ENCODE measurements around the gene UBXN6.

Gene UBXN6, protein sequence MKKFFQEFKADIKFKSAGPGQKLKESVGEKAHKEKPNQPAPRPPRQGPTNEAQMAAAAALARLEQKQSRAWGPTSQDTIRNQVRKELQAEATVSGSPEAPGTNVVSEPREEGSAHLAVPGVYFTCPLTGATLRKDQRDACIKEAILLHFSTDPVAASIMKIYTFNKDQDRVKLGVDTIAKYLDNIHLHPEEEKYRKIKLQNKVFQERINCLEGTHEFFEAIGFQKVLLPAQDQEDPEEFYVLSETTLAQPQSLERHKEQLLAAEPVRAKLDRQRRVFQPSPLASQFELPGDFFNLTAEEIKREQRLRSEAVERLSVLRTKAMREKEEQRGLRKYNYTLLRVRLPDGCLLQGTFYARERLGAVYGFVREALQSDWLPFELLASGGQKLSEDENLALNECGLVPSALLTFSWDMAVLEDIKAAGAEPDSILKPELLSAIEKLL

DNA sequence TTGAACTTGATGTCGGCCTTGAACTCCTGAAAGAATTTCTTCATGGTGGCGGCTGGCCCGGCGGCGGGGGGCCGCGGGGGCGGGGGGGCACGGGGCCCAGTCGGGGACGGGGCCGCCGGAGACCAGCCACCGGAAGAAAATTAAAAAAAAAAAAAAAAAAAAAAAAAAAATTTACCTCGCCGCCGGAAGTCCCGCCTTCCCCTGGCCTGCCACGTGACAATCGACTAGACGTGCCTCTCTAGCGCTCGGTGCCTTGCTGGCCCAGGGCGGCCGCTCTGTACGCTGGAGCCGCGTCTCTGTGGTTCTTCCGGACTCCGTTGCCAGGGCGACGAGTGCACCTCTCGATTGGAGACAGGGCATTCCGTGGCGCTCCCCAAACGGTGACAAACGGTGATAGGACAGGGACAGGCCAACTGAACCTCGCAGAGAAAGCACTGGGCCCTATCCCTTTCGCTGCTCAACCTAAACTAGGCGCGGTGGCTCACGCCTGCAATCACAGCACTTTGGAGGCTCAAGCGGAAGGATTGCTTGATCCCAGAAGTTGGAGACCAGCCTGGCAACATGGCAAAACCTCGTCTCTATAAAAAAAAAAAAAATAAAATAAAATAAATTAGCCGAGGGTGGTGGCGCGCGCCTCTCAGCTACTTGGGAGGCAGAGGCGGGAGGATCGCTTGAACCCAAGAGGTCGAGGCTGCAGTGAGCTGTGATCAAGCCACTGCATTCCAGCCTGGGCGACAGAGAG lies at the start of gene UBXN6:
UBXN6 (minus strand) TSS at position 141 of the 742 bp plus-strand sequence; CDS start at position 44, 97 bp downstream.
- DNase-seq (ENCODE audit: low spot score), result peak; percentile 98

DNA sequence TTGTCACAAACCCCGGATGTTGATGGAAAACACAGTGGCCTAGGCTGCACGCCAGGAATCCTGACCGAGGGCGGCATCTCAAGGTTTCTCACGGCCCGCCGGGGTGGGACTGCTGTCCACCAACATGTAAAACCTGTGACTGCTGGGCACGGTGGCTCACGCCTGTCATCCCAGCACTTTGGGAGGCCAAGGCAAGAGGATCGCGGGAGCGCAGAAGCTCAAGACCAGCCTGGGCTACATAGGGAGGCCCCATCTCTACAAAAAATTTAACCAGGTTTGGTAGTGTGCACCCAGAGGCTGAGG lies 49.5 kb upstream of the UBXN6 start:
- no peak for DNase-seq (ENCODE audit: low spot score)

DNA sequence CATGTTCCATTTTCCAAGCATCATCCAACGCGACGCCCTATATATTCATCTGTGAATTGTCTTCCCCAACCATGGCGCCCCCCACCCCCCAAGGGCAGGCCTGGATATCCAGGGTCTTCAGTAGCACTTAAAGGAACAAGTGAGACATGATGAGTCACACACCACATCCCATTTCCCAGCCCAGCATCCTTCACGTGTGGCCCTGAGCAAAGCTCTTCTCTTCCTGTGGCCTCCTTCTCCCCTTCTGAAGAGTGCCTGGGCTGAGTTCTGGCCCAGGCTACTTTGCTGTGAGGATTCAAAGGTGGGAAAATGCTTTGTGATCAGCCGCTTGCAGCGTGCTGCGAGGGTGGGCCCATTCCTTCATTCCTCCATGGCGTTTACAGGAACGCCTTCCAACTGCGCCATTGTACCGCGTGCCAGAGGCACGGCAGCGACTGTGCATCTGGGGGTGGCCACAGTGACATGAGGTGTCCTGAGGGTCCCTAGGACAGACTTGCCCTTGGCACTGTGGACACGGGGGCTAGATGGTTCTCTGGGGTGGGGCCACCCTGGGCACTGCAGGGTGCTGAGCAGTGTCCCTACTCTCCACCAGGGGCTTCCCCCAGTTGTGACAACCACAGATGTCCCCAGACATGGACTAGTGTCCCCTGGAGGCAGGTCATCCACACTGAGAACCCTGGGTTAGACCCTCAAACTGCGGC lies 49.0 kb upstream of the UBXN6 start:
- no peak for DNase-seq (ENCODE audit: low spot score)

DNA sequence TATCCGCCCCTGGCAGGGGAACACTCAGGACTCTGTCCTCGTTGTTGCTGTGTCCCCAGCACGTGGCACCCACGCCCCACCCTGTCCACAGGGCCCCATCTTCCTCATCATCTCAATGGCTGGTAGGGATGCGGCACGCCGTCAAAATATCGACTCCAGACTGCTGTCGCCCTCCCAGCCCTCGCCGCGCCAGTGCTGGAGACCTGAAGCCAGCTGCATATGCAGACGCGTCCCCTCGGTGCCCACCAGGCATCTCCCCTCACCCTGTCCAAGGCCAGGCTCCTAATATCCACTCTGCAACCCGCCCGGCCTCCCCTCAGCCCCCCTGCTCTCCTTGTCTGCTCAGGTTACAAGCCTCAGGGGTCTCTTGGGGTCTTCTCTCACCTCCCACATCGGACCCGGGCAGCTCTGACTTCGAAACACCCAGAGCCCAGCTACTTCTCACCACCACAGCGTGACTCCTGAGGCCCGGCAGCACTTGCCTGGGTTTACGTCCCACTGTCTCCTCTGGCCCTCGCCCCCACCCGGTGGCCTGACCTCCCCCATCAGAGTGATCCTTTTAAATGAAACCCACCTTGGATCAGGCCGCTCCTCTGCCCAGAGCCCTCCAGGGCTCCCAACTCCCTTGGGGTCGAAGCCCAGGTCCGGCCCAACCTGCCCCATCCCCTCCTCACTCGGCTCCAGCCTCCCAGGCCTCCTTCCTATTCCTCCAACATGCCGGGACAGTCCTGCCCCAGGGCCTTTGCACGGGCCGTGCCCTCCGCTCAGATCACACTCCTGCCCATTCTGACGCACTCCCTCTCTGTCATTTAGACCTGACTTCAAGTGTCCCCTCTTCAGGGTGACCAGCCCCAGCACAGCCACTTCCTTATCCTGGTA lies 48.2 kb upstream of the UBXN6 start:
- DNase-seq (ENCODE audit: low spot score), result no peak

DNA sequence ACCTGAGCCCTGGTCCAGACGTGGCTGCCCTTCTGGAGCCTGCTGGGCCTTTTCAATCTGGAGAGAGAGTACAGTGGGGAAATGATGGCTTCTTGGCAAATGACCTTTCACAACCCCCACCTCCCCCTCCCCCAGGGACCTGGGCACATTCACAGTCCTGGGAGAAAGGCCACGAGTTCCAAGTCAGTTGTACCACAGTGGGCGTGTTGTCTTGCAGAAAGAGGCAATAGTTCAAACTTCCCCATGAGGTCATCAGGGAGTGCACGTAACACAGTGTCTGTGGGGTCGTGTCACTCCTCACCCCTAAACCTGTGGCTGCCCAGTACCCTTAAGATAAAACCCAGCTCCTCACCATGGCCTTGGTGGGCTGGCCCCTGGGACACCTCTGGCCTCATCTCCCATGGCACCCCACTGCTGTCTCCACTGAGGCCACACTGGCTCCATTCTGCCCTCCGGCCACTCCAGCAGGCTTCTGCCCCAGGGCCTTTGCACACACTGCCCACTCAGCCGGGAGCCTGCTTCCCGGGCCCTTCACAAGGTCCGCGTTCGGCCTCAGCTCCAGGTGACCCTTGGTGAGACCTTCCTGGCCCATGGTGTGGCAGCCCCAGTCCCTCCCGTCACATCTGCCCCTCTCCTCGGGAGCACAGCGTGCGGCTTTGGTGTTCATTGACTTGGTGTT lies 47.4 kb upstream of the UBXN6 start:
- no peak for DNase-seq (ENCODE audit: low spot score)

DNA sequence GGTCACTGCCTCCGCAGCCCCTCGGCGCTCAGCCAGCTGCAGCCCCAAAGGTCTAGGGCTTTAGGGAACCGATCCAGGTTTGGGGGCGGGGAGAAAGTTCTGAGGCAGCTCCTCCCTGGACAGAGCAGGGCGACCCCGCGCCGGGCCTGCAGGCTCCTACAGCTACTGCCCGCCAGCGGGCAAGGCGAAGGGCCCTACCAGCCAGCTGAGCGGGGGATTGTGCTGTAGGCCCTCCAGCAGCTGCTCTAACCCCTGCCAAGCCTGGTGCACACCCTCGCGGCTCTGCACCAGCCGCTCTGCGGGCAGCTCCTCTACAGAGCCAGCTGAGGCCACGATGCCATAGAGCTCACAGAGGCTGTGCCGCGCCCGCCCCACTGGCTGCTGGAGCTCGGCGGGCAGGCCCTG lies 46.7 kb upstream of the UBXN6 start:
- no peak for DNase-seq (ENCODE audit: low spot score)

DNA sequence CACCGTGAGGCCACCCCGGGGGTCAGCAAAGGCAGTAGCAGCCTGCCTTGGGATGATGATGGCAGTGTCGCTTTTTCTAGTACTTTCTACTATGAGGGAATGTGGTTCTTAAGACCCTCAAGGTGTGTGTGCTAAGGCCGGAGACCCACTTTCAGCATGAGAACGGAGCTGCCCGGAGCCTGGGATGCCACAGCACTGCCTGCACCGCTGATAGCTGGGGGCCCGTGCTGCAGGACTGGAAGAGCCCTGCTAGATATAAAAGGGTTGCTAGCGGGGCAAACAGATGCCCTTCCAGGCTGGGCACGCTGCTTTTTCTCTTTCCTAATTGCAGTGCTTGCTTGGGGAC lies 46.2 kb upstream of the UBXN6 start:
- no peak for DNase-seq (ENCODE audit: low spot score)

DNA sequence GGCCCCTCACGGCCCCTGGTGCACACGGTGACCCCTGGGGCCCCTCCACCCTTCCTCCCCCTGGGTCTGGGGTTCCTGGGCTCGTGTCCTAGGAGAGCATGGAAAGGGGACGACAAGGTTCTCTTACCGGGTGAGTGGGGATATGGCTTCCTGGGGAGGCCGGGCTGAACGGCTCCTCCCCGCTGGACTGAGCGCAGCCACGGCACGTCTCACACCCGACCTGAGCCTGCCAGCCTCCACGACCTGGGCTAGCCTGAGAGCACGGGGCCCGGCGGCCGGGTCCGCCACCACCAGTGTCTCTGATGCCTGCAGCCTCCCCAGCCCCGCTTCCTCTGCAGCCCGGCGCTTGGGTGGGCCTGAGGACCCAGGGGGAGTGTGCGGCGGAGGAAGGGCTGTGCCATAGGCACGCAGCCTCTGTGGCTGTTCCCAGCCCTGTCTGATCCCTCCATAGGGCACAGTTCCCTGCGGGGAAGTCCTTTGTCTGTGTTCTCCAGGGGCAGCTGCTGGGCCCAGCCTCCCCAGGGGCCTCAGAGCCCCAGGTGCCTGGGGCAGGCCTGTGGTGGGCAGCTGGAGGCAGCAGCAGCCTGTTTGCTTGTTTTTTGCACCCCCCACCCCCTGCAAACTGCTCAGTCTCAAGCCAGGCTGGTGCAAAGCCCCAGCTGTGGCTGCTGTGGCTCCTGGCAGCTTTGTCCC lies 45.7 kb upstream of the UBXN6 start:
- no peak for DNase-seq (ENCODE audit: low spot score)

DNA sequence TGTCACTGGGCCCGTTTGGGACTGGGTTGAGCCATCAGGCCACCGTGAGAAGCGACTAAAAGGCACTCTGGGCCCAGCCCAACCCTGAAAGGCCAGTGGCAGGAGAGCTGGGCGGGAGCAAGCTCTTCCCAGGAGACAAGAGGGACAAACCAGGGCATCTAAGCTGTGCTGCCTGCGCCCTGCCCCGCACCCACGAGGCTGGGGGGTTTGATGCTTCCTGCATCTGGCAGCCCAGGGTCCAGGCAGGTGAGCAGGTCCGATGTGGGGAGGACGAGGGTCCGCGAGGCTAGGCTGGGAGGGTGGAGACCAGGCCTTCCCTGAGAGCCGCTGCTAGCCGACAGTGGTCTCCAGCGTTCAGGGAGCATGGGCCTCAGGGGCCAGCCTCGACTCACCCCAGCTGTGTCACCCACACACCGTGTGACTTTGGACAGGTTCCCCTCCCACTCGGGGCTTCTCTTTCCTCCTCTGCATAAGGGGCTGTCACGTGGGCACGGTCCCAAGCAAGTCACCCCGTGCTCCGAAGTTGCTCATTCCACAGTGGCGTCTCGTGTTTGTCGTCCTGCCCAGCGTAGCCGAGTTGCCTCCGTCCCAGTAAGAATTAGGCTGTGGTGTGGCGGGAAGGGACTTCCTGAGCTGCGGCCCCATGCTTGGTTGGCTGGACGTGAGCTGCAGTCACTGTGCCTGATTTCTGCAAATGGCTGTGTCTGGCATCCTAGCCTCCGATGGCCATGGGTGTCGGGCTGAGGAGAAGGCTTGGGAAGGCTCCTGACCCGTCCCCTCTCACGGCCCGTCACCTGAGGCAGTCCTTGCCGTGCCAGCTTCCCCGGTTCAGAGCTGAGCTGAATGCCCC lies 44.9 kb upstream of the UBXN6 start:
- no peak for DNase-seq (ENCODE audit: low spot score)

DNA sequence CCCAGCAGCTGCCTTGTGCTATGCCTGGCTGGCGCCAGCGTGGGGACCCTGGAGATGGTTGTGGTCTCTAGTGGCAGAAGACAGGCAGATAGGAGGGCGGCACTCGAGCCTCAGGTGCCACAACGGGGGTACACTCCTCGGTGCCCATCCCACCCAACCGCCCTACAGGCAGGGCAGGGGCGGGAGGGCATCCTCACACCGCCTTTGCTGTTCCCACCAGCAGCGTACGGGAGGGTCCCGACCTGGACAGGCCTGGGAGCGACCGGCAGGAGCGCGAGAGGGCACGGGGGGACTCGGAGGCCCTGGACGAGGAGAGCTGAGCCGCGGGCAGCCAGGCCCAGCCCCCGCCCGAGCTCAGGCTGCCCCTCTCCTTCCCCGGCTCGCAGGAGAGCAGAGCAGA lies 44.1 kb upstream of the UBXN6 start:
- DNase-seq (ENCODE audit: low spot score), result no peak

DNA sequence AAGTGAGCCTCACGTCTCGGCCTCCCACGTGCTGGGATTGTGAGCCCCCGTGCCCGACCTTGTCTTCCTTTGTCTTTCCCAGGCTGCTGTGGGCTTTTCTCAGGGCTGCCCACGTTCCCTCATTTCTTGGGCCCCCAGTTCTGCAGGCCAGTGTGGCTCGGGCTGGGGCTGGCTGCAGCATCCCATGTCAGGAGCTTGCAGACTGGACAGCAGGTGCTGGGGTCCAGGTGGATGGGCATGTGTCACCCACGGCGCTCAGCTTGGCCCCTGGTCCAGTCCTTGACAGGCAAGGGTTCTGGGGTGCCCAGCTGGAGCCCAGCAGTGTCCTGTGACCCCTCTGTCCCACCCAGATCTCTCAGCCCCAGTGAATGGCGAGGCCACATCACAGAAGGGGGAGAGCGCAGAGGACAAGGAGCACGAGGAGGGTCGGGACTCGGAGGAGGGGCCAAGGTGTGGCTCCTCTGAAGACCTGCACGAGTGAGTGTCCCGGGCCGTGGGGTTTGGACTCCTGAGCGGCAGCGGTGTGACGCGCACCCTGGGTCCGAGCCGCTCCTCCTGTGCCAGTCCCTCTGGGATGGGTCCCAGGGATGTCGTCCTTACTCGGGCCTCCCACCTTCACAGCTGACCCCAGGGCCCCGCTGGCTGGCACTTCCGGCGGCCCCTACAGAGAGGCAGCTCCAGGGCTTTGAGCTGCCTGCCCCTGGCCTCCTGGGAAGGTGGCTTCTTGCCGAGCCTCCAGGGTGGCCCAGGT lies 43.4 kb upstream of the UBXN6 start:
- no peak for DNase-seq (ENCODE audit: low spot score)

DNA sequence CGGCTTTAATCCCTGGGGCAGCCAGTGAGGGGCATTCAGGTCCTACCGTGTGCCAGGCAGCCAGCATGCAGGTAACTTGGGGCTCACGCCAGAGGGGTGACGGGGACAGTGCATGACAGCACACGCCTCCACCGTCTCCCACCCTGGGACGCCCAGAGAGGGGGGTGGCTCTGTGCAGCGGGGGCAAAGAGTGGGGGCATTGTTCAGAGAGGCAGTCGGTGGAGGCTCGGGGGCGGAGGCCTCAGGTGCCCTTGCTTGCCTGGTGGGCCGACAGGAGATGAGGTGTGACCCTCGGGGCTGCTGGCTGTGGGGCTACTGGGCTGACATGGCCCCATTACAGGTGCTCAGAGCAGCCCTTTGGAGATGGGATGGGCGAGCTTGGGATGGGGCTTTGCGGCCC lies 42.3 kb upstream of the UBXN6 start:
- DNase-seq (ENCODE audit: low spot score), result no peak

DNA sequence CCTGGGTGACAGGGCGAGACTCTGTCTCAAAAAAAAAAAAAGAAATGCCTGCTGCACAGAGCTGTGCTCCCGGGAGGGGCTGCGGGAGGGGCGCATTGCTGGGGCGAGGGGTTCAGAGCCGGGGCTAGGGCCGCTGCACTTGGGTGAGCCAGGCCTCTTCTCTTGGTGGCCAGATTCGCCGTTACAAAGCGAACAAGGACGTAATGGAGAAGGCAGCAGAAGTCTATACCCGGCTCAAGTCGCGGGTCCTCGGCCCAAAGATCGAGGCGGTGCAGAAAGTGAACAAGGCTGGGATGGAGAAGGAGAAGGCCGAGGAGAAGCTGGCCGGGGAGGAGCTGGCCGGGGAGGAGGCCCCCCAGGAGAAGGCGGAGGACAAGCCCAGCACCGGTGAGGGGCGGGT lies 41.7 kb upstream of the UBXN6 start:
- DNase-seq (ENCODE audit: low spot score), result no peak

DNA sequence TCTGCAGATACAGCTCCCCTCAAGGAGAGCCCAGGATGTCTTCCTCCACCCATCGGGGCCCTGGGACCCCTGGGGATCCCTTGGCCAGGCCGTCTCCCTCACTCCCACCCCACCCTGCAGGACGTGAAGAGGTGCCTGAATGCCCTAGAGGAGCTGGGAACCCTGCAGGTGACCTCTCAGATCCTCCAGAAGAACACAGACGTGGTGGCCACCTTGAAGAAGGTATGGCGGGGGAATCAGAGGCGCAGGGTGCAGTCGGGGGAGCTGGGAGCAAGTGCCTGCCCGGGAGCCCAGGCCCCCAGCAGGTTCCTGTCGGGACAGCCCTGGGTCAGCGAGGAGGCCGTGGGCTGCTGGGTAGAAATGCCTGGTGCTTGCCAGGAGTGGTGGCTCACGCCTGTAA lies 41.1 kb upstream of the UBXN6 start:
- no peak for DNase-seq (ENCODE audit: low spot score)

DNA sequence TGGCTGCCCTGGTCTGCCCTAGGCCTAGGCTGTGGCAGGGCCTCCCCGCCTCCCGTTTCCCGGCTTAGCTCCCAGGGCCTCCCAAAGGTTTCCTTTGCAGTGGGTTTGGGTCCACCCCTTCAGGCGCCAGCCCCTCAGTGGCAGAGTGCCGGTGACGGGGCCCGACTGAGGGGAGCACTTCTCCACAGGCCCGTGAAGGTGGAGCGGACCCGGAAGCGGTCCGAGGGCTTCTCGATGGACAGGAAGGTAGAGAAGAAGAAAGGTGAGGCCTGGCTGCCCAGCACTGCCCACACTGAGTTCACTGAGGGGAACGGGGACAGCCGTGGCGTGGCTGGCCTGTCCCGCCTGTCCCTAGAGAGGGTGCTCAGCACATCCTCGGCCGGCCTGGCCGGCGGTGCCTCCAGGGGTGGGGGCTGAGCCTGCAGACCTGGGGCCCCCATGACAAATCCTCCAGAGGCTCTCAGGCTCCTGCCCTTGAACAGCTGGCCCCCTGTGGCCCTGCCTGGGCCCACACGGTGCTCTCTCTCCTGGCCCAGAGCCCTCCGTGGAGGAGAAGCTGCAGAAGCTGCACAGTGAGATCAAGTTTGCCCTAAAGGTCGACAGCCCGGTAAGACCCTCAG lies 40.3 kb upstream of the UBXN6 start:
- DNase-seq (ENCODE audit: low spot score), result no peak

DNA sequence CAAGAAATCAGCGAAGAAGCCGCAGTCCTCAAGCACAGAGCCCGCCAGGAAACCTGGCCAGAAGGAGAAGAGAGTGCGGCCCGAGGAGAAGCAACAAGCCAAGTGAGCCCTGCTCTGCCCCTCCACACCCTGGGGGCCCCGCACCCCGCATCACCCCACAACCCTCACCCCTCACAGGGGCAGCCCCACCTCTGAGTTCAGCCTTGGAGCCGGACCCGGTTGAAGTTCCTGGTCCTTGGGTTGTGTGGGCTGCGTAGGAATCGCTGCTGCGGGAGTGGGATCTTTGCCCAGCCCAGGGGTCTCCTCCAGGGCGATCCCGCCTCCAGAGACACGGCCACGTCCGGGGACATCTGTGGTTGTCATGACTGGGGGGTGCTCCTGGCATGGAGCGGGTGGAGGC lies 38.7 kb upstream of the UBXN6 start:
- DNase-seq (ENCODE audit: low spot score), result no peak

DNA sequence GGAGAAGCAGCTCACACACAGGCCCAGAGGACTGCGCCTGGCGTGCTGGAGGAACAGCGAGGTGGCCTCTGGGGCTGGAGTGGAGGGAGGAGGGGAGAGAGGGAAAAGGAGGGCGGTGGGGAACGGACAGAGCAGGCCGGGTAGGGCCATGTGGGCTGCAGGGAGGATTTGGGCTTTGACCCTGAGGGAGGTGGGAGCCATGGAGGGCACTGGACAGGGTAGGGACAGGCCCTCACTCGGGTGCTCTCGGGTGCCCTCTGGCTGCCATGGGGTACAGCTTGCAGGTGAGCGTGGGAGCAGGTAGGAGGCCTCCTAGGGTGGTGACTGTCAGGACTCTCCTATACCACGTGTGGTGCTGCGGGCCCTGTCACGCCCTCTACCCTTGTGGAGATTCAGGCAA lies 37.9 kb upstream of the UBXN6 start:
- no peak for DNase-seq (ENCODE audit: low spot score)

DNA sequence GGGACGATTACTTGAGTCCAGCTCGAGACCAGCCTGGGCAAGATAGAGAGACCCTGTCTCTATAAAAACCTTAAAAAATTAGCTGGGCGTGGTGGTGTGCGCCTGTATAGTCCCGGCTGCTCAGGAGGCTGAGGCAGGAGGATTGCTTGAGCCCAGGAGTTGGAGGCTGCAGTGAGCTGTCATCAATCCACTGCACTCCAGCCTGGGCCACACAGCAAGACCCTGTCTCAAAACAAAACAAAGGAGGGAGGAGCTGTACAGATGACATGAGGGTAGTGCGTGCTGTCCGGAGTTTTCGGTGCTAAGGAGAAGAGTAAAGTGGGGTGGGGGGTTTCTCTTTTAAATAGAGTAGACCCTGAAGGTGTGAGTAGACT lies 37.1 kb upstream of the UBXN6 start:
- no peak for DNase-seq (ENCODE audit: low spot score)
